BJ (cell line): ENCODE measurements around the gene PIM1. TPM values are rescaled to one million over a fixed set of nuclear protein-coding genes. Genes with fewer than 3 reads are reported as not detected.
"Not testable (repeated sequence)": the region's sequence is repeated elsewhere in the genome, so short reads cannot be mapped to it uniquely, and the experiment has no call there.

Experiments
- CTCF ChIA-PET: fragments of 350-600 bp; formaldehyde crosslinking; extraction: SDS; loops from one replicate; lab custom pipeline; 2021; ENCODE audit warnings: antibody characterized with exemption, inconsistent platforms; lab: Yijun Ruan, JAX
- POLR2A ChIA-PET: fragments of 300-600 bp; sonication (Branson Sonifier 250); formaldehyde crosslinking; extraction: SDS; loops from one replicate; lab custom pipeline; 2021; ENCODE audit warnings: antibody characterized with exemption; lab: Charles Lee
- DNase-seq: peaks from one replicate; pipeline ENCODE4 v3.0.0-alpha.2; 2011; ENCODE audit warnings: low read depth
- H3K27me3 ChIP-seq: 2 replicates; pipeline ENCODE4 v1.6.0; 2011; ENCODE audit warnings: low read length; ENCODE audit not compliant: control insufficient read depth, insufficient read depth
- H3K36me3 ChIP-seq: 2 replicates; pipeline ENCODE4 v1.5.1; 2011; ENCODE audit warnings: low read length; ENCODE audit not compliant: control insufficient read depth, insufficient read depth
- H3K4me3 ChIP-seq: 2 replicates; pipeline ENCODE4 v1.5.1; 2011; ENCODE audit warnings: low read depth, mild to moderate bottlenecking, control low read depth, low read length
- polyA plus RNA-seq: library from polyadenylated mRNA; depleted of rRNA; stranded (reverse); fragments of >200 nt; gene quantifications from 2 replicates; pipeline ENCODE4 v1.2.3, GENCODE V29; 2011
- TF ChIP-seq, protein P1 (sequence below): IDR thresholded peaks from 2 replicates; pipeline ENCODE4 v1.5.1; 2011; ENCODE audit warnings: low read depth, mild to moderate bottlenecking, control low read depth, inconsistent platforms, low read length, moderate library complexity; ENCODE audit not compliant: insufficient read depth

Gene PIM1
- polyA plus RNA-seq, 1 experiment: 20.7 TPM

DNA sequence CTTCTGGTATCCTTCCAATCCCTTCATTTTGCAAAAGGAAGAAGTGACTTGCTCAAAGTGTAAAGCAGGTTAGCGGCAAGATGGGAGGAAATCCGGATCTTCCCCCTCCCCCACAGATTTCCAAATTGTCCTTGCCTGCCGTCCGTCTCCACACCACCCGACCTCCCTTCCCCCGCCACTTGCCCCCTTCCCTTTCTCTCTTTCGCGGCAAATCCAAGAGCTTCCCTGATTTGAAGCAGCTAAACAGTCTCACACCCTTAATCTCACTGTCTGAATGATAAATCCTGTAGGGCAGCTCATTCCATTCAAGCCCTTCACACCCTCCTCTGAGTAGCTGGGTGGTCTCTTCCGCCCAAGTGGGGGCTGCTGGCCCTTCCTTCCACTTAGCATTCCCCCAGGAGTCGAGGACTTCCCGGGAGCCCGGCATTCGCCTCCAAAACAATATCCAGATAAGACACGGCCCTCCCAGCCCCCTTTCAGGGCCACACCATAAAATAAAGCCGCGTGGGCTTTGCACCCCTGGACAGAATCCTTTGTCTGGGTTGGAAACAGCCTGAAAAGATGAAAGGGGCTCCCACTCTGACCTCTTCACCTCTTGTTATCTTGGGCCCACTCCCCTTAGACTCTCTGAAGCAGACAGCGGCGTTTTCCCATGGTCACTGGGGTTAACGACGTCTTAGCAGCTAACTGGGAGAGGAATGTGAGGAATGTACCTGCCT, 44.0 kb upstream of the PIM1 start:
- POLR2A ChIA-PET: no interaction called here

DNA sequence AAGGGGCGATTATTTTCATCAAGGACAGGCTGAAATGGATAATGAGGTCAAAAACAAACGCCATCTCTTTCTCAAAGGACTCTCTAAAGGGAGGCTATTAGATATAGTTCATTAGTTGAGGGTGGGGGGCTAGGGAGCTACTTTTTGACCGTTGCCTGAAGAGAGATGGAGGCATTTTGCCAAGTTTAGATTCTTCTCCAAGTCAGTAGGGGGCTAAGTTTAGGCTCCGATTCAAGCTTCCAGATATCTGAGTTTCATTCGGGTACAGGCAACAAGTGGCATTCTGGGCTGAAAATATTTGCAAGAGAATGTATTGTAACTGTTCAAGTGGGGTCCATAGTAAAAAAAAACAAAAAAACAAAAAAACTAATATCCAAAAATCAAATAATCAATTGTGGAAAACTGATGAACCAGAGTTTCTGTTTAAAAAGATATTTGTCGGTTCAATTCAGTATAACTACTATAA, 43.4 kb upstream of the PIM1 start:
- Histone ChIP-seq H3K27me3 (no peaks in the 10 kb centered on the region), H3K36me3 (no peaks in the 10 kb centered on the region), H3K4me3 (no peak overlapping the region)
- ChIA-PET CTCF (no interaction called here), POLR2A (no interaction called here)
- TF ChIP-seq, protein P1, sequence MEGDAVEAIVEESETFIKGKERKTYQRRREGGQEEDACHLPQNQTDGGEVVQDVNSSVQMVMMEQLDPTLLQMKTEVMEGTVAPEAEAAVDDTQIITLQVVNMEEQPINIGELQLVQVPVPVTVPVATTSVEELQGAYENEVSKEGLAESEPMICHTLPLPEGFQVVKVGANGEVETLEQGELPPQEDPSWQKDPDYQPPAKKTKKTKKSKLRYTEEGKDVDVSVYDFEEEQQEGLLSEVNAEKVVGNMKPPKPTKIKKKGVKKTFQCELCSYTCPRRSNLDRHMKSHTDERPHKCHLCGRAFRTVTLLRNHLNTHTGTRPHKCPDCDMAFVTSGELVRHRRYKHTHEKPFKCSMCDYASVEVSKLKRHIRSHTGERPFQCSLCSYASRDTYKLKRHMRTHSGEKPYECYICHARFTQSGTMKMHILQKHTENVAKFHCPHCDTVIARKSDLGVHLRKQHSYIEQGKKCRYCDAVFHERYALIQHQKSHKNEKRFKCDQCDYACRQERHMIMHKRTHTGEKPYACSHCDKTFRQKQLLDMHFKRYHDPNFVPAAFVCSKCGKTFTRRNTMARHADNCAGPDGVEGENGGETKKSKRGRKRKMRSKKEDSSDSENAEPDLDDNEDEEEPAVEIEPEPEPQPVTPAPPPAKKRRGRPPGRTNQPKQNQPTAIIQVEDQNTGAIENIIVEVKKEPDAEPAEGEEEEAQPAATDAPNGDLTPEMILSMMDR: no peak
- no peak for DNase-seq

More for the DNA sequence above, 44.0 kb upstream of the PIM1 start:
- TF ChIP-seq, protein P1: no peak
- CTCF ChIA-PET: interaction anchor here (1.2 kb wide), 1 partner anchor 66 kb away, joined by 3 read pairs; no protein-coding TSS in a partner anchor
- no peaks in the 10 kb centered on the region for H3K36me3 ChIP-seq
- no peaks in the 10 kb centered on the region for H3K27me3 ChIP-seq
- DNase-seq: no peak
- H3K4me3 ChIP-seq: no peak overlapping the region

DNA sequence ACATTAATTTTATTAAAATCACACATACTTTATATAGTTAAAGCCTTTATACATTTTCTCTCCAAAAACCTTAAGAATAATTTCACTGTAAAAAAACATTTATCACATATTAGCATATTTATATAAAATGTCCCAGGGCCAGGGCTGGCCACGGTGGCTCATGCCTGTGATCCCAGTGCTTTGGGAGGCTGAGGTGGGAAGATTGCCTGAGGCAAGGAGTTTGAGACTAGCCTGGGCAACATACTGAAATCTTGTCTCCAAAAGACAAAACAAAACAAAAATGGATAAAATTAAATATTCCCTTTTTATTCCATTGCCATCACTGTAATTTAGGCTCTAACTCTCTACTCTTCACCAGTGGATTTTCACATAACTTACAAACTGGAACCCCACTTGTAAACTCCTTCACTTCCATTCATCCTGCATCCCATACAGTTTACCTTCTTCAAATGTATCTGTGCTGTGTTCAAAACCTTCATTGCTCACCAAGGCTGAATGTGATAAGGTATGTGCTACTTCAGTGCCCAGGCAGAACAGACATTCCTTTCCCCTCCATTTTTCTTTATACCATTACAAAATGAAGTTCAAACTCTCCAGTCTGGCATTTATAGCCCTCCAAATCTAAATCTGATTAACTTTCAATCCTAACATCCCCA, 42.9 kb upstream of the PIM1 start:
- no peak for DNase-seq
- H3K27me3 ChIP-seq: no peaks in the 10 kb centered on the region
- CTCF ChIA-PET: interaction anchor here (1.4 to 2.4 kb wide), 3 partner anchors 12 to 45 kb away, joined by 4 to 10 read pairs (median 7); no protein-coding TSS in a partner anchor
- no peaks in the 10 kb centered on the region for H3K36me3 ChIP-seq
- POLR2A ChIA-PET: no interaction called here
- no peak overlapping the region for H3K4me3 ChIP-seq
- TF ChIP-seq, protein P1: no peak

DNA sequence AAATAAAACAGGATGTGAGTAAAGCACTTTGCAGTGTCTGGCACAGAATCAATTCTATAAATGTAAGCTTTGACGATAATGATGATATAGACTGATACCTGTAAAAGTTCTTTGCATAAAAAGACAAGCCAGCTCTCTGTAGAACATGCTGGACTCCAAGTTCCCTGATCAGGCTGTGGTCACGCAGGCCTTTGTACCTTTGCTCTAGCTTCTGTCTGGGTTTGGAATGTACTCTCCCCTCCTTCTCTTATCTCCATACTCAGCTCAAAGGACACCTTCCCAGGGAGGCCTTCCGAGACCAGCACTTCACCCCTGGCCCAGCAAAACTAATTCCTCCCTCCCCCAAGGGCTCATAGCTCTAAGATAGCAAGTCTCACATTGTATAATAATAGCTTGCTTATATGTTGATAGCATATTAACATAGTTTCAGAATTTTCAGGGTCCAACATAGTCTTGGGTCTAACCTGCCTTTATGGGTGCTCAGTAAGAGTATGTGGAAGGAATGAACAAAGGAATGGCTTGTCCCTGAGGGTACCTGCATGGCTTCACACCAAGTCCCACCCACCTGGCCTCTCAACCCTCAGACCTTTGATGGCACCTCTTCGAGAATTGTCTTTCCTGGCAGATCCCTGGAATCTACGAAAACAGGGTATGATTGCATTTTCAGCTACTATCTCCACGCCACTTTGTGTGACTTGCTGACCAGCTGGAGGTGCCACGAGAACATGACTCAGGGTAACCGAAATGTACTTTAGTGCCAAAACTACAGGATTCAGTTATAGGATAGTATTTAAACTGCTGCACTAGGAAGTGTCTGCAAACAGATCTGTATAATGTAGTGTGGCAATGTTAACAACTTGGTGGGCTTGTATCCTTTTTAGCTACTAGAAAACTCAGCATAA, 41.7 kb upstream of the PIM1 start:
- no peak for DNase-seq
- ChIA-PET POLR2A (no interaction called here), CTCF (interaction anchor here (0.9 to 2.4 kb wide), 8 partner anchors 11 to 77 kb away, joined by 3 to 10 read pairs (median 4); no protein-coding TSS in a partner anchor)
- Histone ChIP-seq H3K4me3 (no peak overlapping the region), H3K27me3 (no peaks in the 10 kb centered on the region), H3K36me3 (no peaks in the 10 kb centered on the region)
- TF ChIP-seq, protein P1: no peak

DNA sequence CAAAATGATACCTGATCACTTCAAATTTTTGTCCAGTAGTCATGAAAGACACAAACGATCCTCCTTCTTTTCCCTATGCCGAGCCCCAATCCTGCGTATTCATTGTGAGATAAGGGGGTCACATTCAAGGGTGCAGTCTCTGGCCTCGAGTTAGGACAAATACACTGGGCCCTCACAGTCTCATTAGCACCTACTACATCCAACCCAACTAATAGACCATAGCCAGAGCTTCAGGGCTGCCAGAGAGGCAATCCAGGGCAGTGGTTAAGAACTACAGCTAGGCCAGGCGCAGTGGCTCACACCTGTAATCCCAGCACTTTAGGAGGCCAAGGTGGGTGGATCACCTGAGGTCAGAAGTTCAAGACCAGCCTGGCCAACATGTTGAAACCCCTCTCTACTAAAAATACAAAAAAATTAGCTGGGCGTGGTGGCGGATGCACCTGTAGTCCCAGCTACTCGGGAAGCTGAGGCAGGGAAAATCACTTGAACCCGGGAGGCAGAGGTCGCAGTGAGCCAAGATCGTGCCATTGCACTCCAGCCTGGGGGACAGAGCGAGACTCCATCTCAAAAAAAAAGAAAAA, 41.0 kb upstream of the PIM1 start:
- POLR2A ChIA-PET: interaction anchor here (0.6 kb wide), 2 partner anchors 41 to 233 kb away, joined by 3 to 8 read pairs; partner anchors contain the start of gene PIM1

More for the DNA sequence above, 41.0 kb upstream of the PIM1 start:
- not testable (repeated sequence) for DNase-seq, H3K27me3 ChIP-seq, H3K4me3 ChIP-seq, H3K36me3 ChIP-seq
- CTCF ChIA-PET: interaction anchor here (0.6 to 2.4 kb wide), 8 partner anchors 15 to 78 kb away, joined by 3 to 10 read pairs (median 3); no protein-coding TSS in a partner anchor
